HCT116 (cell line): ENCODE measurements around the gene DUS3L. TPM values are rescaled to one million over a fixed set of nuclear protein-coding genes. Genes with fewer than 3 reads are reported as not detected.

ENCODE experiments used
- ATAC-seq: fragments of 200-7000 bp; cut with Tn5 transposase; 2 replicates; pipeline ENCODE4 v1.9.1; 2020; ENCODE audit warnings: mild to moderate bottlenecking, moderate library complexity
- BruUV-seq: library from RNA; stranded (reverse); fragments of 400-500 nt; replicated peaks from 2 replicates; lab custom pipeline; 2021; lab: Mats Ljungman, UMichigan
- CTCF ChIA-PET: fragments of 300-600 bp; sonication (Branson Sonifier 250); formaldehyde crosslinking; loops from one replicate; lab custom pipeline; 2021; ENCODE audit warnings: antibody characterized with exemption; lab: Charles Lee
- POLR2A ChIA-PET: fragments of 300-600, 350-600 bp; sonication (Branson Sonifier 250); formaldehyde crosslinking; loops from one replicate; lab custom pipeline; 2021; ENCODE audit warnings: antibody characterized with exemption; lab: Charles Lee
- RAD21 ChIA-PET, 2 experiments: fragments of 300-600 bp; sonication (Branson Sonifier 250); formaldehyde crosslinking; loops; one replicate each; lab custom pipeline; 2023; ENCODE audit warnings: low total read pairs in 2 of 2; ENCODE audit not compliant: uncharacterized antibody in 2 of 2, unreplicated experiment in 2 of 2, low non-redundant PET in 1 of 2; lab: Charles Lee
- DNase-seq: peaks from one replicate; pipeline ENCODE4 v3.0.0-alpha.2; 2010; ENCODE audit warnings: low read depth, low spot score
- H2AFZ ChIP-seq: fragments of 200-600 bp; shearing (Covaris generic), sonication (generic); 2 replicates; pipeline ENCODE4 v1.6.1; 2017; ENCODE audit warnings: low read depth, mixed run types, mixed read lengths, antibody characterized with exemption, low read length; ENCODE audit not compliant: poor library complexity, severe bottlenecking
- H3K27ac ChIP-seq: 2 replicates; pipeline ENCODE4 v1.5.1; 2012; ENCODE audit warnings: low read depth, low read length
- H3K27me3 ChIP-seq: fragments of 200-600 bp; sonication (generic); 2 replicates; pipeline ENCODE4 v1.6.1; 2016; ENCODE audit warnings: mixed run types, low read length, mixed read lengths; ENCODE audit not compliant: insufficient read depth
- H3K36me3 ChIP-seq, 2 experiments: fragments of 200-500 bp in 1 of 2; fragments of 200-600 bp in 1 of 2; sonication (Bioruptor generic) in 1 of 2; sonication (generic) in 1 of 2; 2 replicates each; pipeline versions ENCODE4 v1.5.1 to v1.6.1; 2014 to 2016; ENCODE audit warnings: low read length in 2 of 2, inconsistent platforms in 1 of 2, mixed read lengths in 1 of 2, mixed run types in 1 of 2; ENCODE audit not compliant: insufficient read depth in 2 of 2, control insufficient read depth in 1 of 2
- H3K4me1 ChIP-seq, 2 experiments: fragments of 200-600 bp in 1 of 2; sonication (generic) in 1 of 2; 2 replicates each; pipeline versions ENCODE4 v1.5.1 to v1.6.1; 2012 to 2017; ENCODE audit warnings: low read length in 2 of 2, inconsistent platforms in 1 of 2, mild to moderate bottlenecking in 1 of 2, mixed read lengths in 1 of 2, mixed run types in 1 of 2, moderate library complexity in 1 of 2; ENCODE audit not compliant: insufficient read depth in 2 of 2, control insufficient read depth in 1 of 2
- H3K4me2 ChIP-seq: fragments of 200-600 bp; sonication (generic); 2 replicates; pipeline ENCODE4 v1.6.1; 2017; ENCODE audit warnings: mixed run types, low read length, mixed read lengths
- H3K4me3 ChIP-seq, 2 experiments: fragments of 200-600 bp in 1 of 2; sonication (generic) in 1 of 2; replicated peaks in 1 of 2; 2 replicates each; pipeline ENCODE4 v1.5.1; 2011 to 2016; ENCODE audit warnings: low read length in 2 of 2, control low read depth in 1 of 2, low read depth in 1 of 2, mild to moderate bottlenecking in 1 of 2, mixed read lengths in 1 of 2, mixed run types in 1 of 2
- H3K79me2 ChIP-seq: fragments of 200-600 bp; sonication (generic); 2 replicates; pipeline ENCODE4 v1.6.1; 2017; ENCODE audit warnings: mild to moderate bottlenecking, mixed run types, low read length, moderate library complexity, mixed read lengths; ENCODE audit not compliant: insufficient read depth
- H3K9ac ChIP-seq: fragments of 200-600 bp; sonication (generic); 2 replicates; pipeline ENCODE4 v1.6.1; 2016; ENCODE audit warnings: low read length, mixed read lengths
- H3K9me2 ChIP-seq: fragments of 200-600 bp; sonication (generic), shearing (Covaris generic); 2 replicates; pipeline ENCODE4 v1.6.1; 2017; ENCODE audit warnings: mixed run types, mild to moderate bottlenecking, moderate library complexity; ENCODE audit not compliant: insufficient read depth
- H3K9me3 ChIP-seq, 2 experiments: fragments of 200-500 bp in 1 of 2; fragments of 200-600 bp in 1 of 2; sonication (Bioruptor generic) in 1 of 2; sonication (generic) in 1 of 2; 2 replicates each; pipeline ENCODE4 v1.6.1; 2014 to 2017; ENCODE audit warnings: low read length in 2 of 2, mixed read lengths in 2 of 2, inconsistent platforms in 1 of 2, low read depth in 1 of 2, mild to moderate bottlenecking in 1 of 2, mixed run types in 1 of 2, moderate library complexity in 1 of 2; ENCODE audit not compliant: control insufficient read depth in 1 of 2, insufficient read depth in 1 of 2
- H4K20me1 ChIP-seq: fragments of 200-600 bp; sonication (generic), shearing (Covaris generic); 2 replicates; pipeline ENCODE4 v1.6.1; 2017; ENCODE audit warnings: mixed run types, mild to moderate bottlenecking, moderate library complexity; ENCODE audit not compliant: insufficient read depth
- CBX3 ChIP-seq: IDR thresholded peaks from 2 replicates; pipeline ENCODE4 v1.6.1; 2012; ENCODE audit warnings: low read depth
- CEBPB ChIP-seq: IDR thresholded peaks from 2 replicates; pipeline ENCODE4 v1.6.1; 2012; ENCODE audit warnings: low read depth
- CTCF ChIP-seq, 3 experiments: fragments of 200-600 bp in 1 of 3; sonication (generic) in 1 of 3; IDR thresholded peaks in 2 of 3; conservative IDR thresholded peaks in 1 of 3; 2 replicates each; pipeline ENCODE4 v1.5.1; 2012 to 2017; ENCODE audit warnings: low read depth in 2 of 3, low read length in 2 of 3, antibody characterized with exemption in 1 of 3, borderline replicate concordance in 1 of 3, control low read depth in 1 of 3, mild to moderate bottlenecking in 1 of 3, mixed read lengths in 1 of 3, mixed run types in 1 of 3, moderate library complexity in 1 of 3; ENCODE audit not compliant: insufficient read depth in 1 of 3
- ELF1 ChIP-seq: IDR thresholded peaks from 2 replicates; pipeline ENCODE4 v1.6.1; 2012; ENCODE audit warnings: low read depth, borderline replicate concordance
- EZH2 ChIP-seq: fragments of 200-600 bp; sonication (generic); IDR thresholded peaks from 2 replicates; pipeline ENCODE4 v1.6.1; 2017; ENCODE audit warnings: antibody characterized with exemption, mixed run types
- EZH2phosphoT487 ChIP-seq: fragments of 200-600 bp; IDR thresholded peaks from 2 replicates; pipeline ENCODE4 v1.6.1; 2018; ENCODE audit warnings: antibody characterized with exemption, borderline replicate concordance
- FOSL1 ChIP-seq: IDR thresholded peaks from 2 replicates; pipeline ENCODE4 v1.6.1; 2012; ENCODE audit warnings: low read depth
- JUND ChIP-seq: IDR thresholded peaks from 2 replicates; pipeline ENCODE4 v1.6.1; 2012
- MAX ChIP-seq: IDR thresholded peaks from 2 replicates; pipeline ENCODE4 v1.6.1; 2012
- RAD21 ChIP-seq: IDR thresholded peaks from 2 replicates; pipeline ENCODE4 v1.6.1; 2012; ENCODE audit warnings: low read depth, mild to moderate bottlenecking
- SIN3A ChIP-seq: IDR thresholded peaks from 2 replicates; pipeline ENCODE4 v1.6.1; 2012; ENCODE audit warnings: low read depth
- SP1 ChIP-seq: IDR thresholded peaks from 2 replicates; pipeline ENCODE4 v1.6.1; 2012; ENCODE audit warnings: low read depth
- SRF ChIP-seq: IDR thresholded peaks from 2 replicates; pipeline ENCODE4 v1.6.1; 2012; ENCODE audit warnings: low read depth
- TCF7L2 ChIP-seq: IDR thresholded peaks from 2 replicates; pipeline ENCODE4 v1.7.0; 2011; ENCODE audit warnings: borderline replicate concordance, inconsistent platforms; ENCODE audit not compliant: insufficient read depth, insufficient read length; ENCODE audit errors: extremely low read depth
- YY1 ChIP-seq: IDR thresholded peaks from 2 replicates; pipeline ENCODE4 v1.6.1; 2011; ENCODE audit warnings: low read length, low read depth, moderate library complexity, mild to moderate bottlenecking; ENCODE audit not compliant: insufficient replicate concordance; ENCODE audit errors: extremely low read depth
- ZBTB33 ChIP-seq: IDR thresholded peaks from 2 replicates; pipeline ENCODE4 v1.6.1; 2011; ENCODE audit warnings: mild to moderate bottlenecking, low read length, moderate library complexity; ENCODE audit not compliant: insufficient replicate concordance; ENCODE audit errors: extremely low read depth
- ZFX ChIP-seq: fragments of 450-650 bp; IDR thresholded peaks from 2 replicates; pipeline ENCODE4 v1.6.1; 2017
- ZNF274 ChIP-seq: fragments of 200-500 bp; sonication (Bioruptor generic); IDR thresholded peaks from 2 replicates; pipeline ENCODE4 v1.6.1; 2014; ENCODE audit warnings: mild to moderate bottlenecking, low read depth, low read length, inconsistent platforms
- intact Hi-C: fragments of 100-400 bp; cut with micrococcal nuclease; formaldehyde crosslinking; loops from 2 replicates; pipeline ENCODE4 v1.10.0; 2022
- total RNA-seq: library from RNA; stranded (reverse); gene quantifications from one replicate; pipeline ENCODE4 v1.2.1, GENCODE V29; 2021; ENCODE audit not compliant: unreplicated experiment
- TF ChIP-seq, protein P1 (sequence below): IDR thresholded peaks from 2 replicates; pipeline ENCODE4 v1.6.1; 2012
- TF ChIP-seq, protein P2 (sequence below): IDR thresholded peaks from 2 replicates; pipeline ENCODE4 v1.6.1; 2012; ENCODE audit warnings: low read depth

Gene DUS3L
- total RNA-seq, 1 experiment from 2014 or later = 78.1 TPM

- Histone ChIP-seq H4K20me1 (no peaks in the 10 kb centered on the region), H3K79me2 (no peaks in the 10 kb centered on the region), H3K36me3 (no peaks in the 10 kb centered on the region), H3K4me3 (peak overlapping the region; percentile 65 to 70), H3K4me1 (peaks cover 5 to 24% of the 10 kb centered on the region in 2 experiments), H3K27me3 (no peaks in the 10 kb centered on the region), H3K9me3 (no peaks in the 10 kb centered on the region), H3K9me2 (no peaks in the 10 kb centered on the region), H2AFZ (no peak overlapping the region), H3K4me2 (peak overlapping the region; percentile 94), H3K27ac (peak overlapping the region; percentile 24; the same call in 1 of the 2 replicates), H3K9ac (peak overlapping the region; percentile 65)
- ChIA-PET RAD21 (no interaction called here), POLR2A (no interaction called here), CTCF (no interaction called here)
- DNase-seq (no peak), ATAC-seq (peak; percentile 52)
- BruUV-seq = no TSS peak
- intact Hi-C loops = loop anchor here (2.0 kb wide), 1 partner anchor 217 kb away; no protein-coding TSS in a partner anchor
- TF ChIP-seq EZH2 = no peak
- TF ChIP-seq ZFX = no peak
- TF ChIP-seq SRF = no peak
- TF ChIP-seq ZNF274 = no peak
- TF ChIP-seq ZBTB33 = no peak
- TF ChIP-seq MAX = no peak
- TF ChIP-seq TCF7L2 = peak; percentile 30
- no peak for TF ChIP-seq EZH2phosphoT487
- TF ChIP-seq CTCF (IDR thresholded peaks at IDR 0.05 in 2 of 3, conservative IDR thresholded peaks at IDR 0.05 in 1 of 3; ENCODE audit: borderline replicate concordance in 1 of 3, insufficient read depth in 1 of 3, low read depth in 2 of 3, low read length in 2 of 3) = peak; percentile 83 to 88 (median 85)
- TF ChIP-seq FOSL1 = no peak
- TF ChIP-seq, protein P1, sequence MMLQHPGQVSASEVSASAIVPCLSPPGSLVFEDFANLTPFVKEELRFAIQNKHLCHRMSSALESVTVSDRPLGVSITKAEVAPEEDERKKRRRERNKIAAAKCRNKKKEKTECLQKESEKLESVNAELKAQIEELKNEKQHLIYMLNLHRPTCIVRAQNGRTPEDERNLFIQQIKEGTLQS = no peak
- TF ChIP-seq ELF1 = no peak
- no peak for TF ChIP-seq JUND
- TF ChIP-seq, protein P2, sequence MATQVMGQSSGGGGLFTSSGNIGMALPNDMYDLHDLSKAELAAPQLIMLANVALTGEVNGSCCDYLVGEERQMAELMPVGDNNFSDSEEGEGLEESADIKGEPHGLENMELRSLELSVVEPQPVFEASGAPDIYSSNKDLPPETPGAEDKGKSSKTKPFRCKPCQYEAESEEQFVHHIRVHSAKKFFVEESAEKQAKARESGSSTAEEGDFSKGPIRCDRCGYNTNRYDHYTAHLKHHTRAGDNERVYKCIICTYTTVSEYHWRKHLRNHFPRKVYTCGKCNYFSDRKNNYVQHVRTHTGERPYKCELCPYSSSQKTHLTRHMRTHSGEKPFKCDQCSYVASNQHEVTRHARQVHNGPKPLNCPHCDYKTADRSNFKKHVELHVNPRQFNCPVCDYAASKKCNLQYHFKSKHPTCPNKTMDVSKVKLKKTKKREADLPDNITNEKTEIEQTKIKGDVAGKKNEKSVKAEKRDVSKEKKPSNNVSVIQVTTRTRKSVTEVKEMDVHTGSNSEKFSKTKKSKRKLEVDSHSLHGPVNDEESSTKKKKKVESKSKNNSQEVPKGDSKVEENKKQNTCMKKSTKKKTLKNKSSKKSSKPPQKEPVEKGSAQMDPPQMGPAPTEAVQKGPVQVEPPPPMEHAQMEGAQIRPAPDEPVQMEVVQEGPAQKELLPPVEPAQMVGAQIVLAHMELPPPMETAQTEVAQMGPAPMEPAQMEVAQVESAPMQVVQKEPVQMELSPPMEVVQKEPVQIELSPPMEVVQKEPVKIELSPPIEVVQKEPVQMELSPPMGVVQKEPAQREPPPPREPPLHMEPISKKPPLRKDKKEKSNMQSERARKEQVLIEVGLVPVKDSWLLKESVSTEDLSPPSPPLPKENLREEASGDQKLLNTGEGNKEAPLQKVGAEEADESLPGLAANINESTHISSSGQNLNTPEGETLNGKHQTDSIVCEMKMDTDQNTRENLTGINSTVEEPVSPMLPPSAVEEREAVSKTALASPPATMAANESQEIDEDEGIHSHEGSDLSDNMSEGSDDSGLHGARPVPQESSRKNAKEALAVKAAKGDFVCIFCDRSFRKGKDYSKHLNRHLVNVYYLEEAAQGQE = no peak
- TF ChIP-seq YY1 = peak; percentile 7
- peak; percentile 77 for TF ChIP-seq RAD21
- TF ChIP-seq SIN3A = no peak
- TF ChIP-seq CEBPB = no peak
- no peak for TF ChIP-seq CBX3
- no peak for TF ChIP-seq SP1
These were observed 14.6 kb upstream of the DUS3L start for GRCh38 chr19:5805462-5806132.
